CD4-positive, alpha-beta T cell treated with Interleukin-2 at 100 ng/mL for 4 hours (primary cell): ENCODE measurements around the gene WWOX.

ENCODE experiments used
- DNase-seq: peaks from one replicate; pipeline ENCODE4 v3.0.0-alpha.2; 2020; ENCODE audit warnings: low spot score

WWOX gene

DNA sequence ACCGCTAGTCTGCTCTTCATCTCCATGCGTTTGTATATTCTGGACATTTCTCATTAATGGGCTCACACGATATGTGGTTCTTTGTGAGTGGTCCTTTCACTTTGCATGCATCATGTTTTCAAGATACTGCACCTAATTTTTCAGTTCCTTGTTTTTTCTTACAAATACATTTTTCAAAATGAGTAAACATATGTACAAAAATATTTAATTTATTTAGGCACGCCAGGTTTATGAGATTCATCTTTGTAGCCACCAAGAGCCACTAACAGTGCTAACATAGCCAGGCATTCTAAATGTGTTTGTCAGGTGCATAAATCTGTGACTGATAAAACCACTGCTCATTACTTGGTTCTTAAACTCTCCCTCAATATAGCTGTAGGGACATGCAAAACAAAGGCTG, 375.3 kb downstream of the WWOX start:
- DNase-seq: no peak

GRCh38 chr16:78476615-78477014, 377.2 kb downstream of the WWOX start:
- no peak for DNase-seq

GRCh38 chr16:78478267-78478861, 378.9 kb downstream of the WWOX start:
- no peak for DNase-seq

DNA sequence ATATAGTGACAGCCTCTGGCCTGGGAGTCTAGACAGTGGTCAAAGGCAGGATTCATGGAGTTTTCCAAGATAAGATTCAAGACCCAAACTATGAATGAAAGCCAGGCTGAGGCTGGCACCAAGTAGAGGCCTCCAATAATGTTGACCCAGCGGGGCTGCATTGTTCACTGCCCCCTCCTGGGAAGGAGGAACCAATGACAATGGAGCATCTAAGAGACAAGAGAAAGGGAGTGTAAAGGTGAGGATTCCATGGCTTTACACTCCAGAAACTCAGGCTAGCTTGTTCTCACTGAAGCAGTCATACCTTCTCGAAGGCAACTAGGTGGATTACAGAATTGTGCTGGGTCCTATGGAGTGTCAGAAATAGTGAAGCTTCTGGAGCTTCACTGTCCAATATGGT, 380.3 kb downstream of the WWOX start:
- DNase-seq: no peak

DNA sequence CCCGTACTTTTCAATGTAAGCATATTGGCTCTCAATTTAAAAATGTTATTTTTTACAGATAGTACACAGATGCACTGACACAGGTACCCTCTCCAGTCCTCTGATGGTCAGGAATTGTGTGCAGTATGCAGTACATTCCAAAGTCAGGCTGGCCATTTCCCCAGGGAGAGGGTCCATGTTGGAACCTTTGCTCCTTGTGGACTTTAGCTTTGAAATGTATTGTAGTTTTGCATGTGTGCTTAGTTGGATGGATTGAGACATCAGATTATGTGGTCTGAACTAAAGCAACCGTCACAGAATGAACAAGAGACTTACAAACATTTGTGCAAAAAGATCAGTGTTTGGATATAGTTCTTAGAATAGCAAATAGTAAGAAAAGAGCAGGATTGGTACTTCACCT, 381.1 kb downstream of the WWOX start:
- no peak for DNase-seq

GRCh38 chr16:78483124-78483992, 383.9 kb downstream of the WWOX start:
- no peak for DNase-seq

GRCh38 chr16:78484509-78485058, 385.1 kb downstream of the WWOX start:
- no peak for DNase-seq

- no peak for DNase-seq
These were observed 385.9 kb downstream of the WWOX start for GRCh38 chr16:78485188-78485916.

DNA sequence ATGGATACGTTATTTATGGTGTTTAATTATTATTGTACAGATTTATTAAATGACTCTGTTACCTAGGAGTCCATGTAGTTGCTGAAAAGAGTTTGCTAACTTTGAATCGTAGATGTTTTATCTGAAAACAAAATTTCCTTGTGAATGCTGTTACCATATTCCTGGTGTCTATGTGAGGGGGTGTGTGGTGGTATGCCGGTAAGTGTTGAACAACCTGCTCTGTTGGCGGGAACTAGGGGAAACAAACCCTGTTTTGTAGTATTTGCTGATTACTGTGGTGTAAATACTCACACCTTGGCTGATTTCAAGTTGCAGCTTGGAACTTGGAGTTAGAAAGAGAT, 386.4 kb downstream of the WWOX start:
- DNase-seq: no peak

- DNase-seq: no peak
These were observed 388.0 kb downstream of the WWOX start for GRCh38 chr16:78487471-78487870.

- DNase-seq: no peak
These were observed 389.6 kb downstream of the WWOX start for GRCh38 chr16:78489072-78489471.

DNA sequence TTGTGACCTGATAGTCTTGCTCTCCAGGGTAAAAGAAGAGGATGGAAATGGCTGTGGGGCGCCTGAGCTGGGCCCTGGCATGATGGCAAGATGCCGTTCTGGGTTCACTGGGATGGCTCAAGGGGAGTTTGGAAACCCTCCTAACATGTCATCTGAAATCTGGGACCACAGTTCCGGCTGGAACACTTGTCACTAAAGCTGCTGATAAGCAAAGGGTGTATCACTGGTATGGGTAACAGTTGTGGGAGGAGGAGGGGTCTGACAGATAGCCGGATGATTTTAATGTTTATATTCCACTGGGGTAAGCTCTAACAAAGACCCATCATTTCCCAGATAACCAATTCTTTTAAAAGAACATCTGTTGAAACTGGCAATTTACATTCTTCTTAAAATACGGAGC, 390.2 kb downstream of the WWOX start:
- DNase-seq: no peak

- no peak for DNase-seq
These were observed 391.0 kb downstream of the WWOX start for GRCh38 chr16:78490431-78490830.

DNA sequence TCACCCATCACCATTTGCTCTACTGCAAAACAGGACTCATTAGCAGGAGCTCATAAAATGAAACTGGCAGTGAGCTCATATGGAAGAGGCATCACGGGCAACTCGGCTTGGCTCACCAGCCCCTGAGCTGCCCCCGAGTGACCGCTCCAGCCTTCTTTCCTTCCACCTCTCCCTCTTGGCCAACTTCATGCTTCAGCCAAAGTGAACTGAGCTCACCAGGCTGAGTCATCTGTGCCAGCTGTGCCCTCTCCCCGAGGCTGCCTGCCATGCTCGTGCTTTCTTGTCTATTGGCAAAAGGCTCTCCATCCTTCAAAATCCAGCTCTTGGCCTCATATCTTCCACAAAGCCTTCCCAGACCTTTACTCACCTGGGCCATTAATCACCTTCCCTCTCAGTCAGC, 391.4 kb downstream of the WWOX start:
- no peak for DNase-seq

DNA sequence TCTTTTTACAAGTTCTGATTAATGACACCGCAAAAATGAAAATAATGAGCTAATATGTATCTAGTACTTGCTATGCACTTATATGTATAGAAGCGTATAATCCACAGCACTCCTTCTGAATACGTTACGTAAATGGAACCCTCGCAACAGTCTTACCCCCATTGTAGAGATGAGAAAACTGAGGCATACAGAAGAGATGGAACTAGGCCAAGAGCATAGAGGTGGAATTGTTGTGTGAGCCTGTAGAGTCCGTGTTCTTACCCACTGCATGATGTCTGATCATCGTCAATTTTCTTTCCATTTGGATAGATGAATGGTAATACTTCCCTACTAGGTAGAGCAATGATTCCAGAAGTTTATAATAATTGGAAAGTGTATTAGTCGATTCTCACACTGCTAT, 394.1 kb downstream of the WWOX start:
- no peak for DNase-seq

DNA sequence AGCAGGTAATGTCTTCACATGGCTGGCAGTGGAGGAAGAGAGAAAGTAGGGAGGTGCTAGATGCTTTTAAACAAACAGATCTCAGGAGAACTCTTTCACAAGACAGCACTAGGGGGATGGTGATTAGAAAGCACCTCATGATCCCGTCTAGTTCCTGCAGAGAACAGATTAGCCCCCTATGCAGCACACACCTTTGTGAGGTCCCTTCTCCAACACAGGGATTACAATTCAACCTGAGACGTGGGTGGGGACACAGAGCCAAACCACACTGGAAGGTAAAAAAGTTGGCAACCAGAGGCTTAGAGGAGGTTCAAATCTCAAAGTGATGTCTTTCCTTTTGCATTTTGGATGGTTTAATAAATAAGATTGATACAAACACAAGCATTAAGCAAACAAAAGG, 394.7 kb downstream of the WWOX start:
- DNase-seq: no peak

- no peak for DNase-seq
These were observed 395.2 kb downstream of the WWOX start for GRCh38 chr16:78494674-78495073.

GRCh38 chr16:78496189-78496588, 396.7 kb downstream of the WWOX start:
- DNase-seq: no peak

DNA sequence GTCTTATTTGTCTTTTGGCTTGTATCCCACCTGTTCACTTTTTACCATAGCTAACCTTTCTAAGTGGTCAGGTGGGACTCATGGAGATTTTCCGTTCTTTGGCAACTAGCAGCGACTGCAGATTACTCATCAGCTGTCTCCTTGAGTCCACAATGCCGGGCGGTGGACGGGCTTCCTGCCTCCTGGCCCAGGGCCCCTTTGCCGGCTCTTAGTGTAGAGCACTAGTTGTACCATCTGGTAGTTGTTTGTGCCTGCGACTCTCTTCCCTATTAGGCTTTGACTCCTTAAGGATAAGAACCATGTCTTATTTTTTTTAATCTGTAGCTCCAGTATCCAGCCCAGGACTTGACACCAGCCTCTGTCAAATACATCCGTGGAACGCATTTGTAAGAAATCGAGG, 399.9 kb downstream of the WWOX start:
- no peak for DNase-seq

- DNase-seq: no peak
These were observed 401.3 kb downstream of the WWOX start for GRCh38 chr16:78500659-78501270.

- DNase-seq: no peak
These were observed 402.3 kb downstream of the WWOX start for GRCh38 chr16:78501744-78502143.

DNA sequence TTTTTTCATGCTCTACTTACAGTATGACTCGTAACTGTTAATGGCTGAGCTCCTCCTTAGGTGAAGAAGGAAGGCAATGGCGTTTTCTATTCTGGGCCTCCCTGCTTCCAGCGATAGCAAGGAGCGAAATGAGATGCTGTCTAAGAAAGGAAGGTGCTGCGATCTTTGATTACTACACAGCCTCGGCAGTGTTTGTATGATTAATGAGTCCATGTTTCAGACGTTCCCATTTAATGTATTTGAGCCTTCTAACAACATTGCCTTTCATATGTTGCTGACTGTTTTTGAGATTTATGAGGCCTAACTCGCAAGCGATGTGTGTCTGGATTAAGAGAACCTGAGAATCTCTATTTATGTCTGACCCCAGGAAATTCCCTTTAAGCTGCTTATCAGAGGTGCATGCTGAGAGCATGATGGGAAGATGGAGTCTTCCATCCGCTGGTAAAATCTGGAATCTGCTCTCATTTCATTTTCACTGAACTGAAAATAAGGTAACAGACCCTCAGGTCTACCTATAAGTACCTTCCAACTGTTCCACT, 403.4 kb downstream of the WWOX start:
- DNase-seq: no peak
